Measurements from ENCODE around the gene ALPG. TPM values are rescaled to one million over a fixed set of nuclear protein-coding genes. Genes with fewer than 3 reads are reported as not detected.

Gene ALPG
- total and polyA plus RNA-seq, 10 of the 15 experiments (the other 5 are each of a cell fraction or from before 2014, with no cell fraction given) = not detected

GRCh38 chr2:232415736-232416520 is 9.3 kb downstream of the ALPG start:
- 43% methylated on average over 12 of the region's 12 CpGs for WGBS (ENCODE audit: insufficient coverage, insufficient replicate concordance, low lambda C conversion rate, missing lambda C conversion rate)
- H3K27ac ChIP-seq (ENCODE audit: control insufficient read depth, insufficient read depth) = no peak overlapping the region
- ChIA-PET RAD21 (ENCODE audit: unreplicated experiment) (no interaction called here), SMC1A (ENCODE audit: uncharacterized antibody, unreplicated experiment) (no interaction called here), CTCF (interaction anchor here (0.7 kb wide), 1 partner anchor 17 kb away, joined by 3 read pairs; no protein-coding TSS in a partner anchor), POLR2A (no interaction called here)
- DNase-seq (ENCODE audit: low read depth, low spot score) = no peak
- no peaks in the 10 kb centered on the region for H4K20me1 ChIP-seq (ENCODE audit: control insufficient read depth, insufficient read depth)
- no TSS peak for BruUV-seq (replicated peaks)
- no peak overlapping the region for H3K4me2 ChIP-seq (ENCODE audit: control insufficient read depth, insufficient read depth)
- TF ChIP-seq MYB (IDR thresholded peaks at IDR 0.05; ENCODE audit: borderline replicate concordance, low read depth, low read length) (no peak), ZSCAN29 (IDR thresholded peaks at IDR 0.05) (no peak), MTA3 (IDR thresholded peaks at IDR 0.05; ENCODE audit: borderline replicate concordance, low read length) (no peak), CUX1 (IDR thresholded peaks at IDR 0.05; ENCODE audit: insufficient replicate concordance, low read depth, low read length) (no peak), MXI1 (IDR thresholded peaks at IDR 0.05; ENCODE audit: low read depth, low read length) (no peak), IRF4 (IDR thresholded peaks at IDR 0.05; ENCODE audit: low read depth, low read length) (no peak), PAX8 (IDR thresholded peaks at IDR 0.05) (no peak), SMAD1 (IDR thresholded peaks at IDR 0.05; ENCODE audit: low read depth, partially characterized antibody) (no peak), CTCF (IDR thresholded peaks at IDR 0.05 in 2 of 3, conservative IDR thresholded peaks at IDR 0.05 in 1 of 3; ENCODE audit: control insufficient read depth in 2 of 3, extremely low read depth in 1 of 3, insufficient read depth in 1 of 3, low read depth in 3 of 3, low read length in 3 of 3) (no peak), POLR2AphosphoS2 (IDR thresholded peaks at IDR 0.05; ENCODE audit: low read depth, low read length) (no peak)
- TF ChIP-seq, protein P1, sequence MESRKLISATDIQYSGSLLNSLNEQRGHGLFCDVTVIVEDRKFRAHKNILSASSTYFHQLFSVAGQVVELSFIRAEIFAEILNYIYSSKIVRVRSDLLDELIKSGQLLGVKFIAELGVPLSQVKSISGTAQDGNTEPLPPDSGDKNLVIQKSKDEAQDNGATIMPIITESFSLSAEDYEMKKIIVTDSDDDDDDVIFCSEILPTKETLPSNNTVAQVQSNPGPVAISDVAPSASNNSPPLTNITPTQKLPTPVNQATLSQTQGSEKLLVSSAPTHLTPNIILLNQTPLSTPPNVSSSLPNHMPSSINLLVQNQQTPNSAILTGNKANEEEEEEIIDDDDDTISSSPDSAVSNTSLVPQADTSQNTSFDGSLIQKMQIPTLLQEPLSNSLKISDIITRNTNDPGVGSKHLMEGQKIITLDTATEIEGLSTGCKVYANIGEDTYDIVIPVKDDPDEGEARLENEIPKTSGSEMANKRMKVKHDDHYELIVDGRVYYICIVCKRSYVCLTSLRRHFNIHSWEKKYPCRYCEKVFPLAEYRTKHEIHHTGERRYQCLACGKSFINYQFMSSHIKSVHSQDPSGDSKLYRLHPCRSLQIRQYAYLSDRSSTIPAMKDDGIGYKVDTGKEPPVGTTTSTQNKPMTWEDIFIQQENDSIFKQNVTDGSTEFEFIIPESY (IDR thresholded peaks at IDR 0.05) = no peak
- no peaks in the 10 kb centered on the region for H3K36me3 ChIP-seq (ENCODE audit: control insufficient read depth in 2 of 2, insufficient read depth in 2 of 2, low read length in 1 of 2)
- H3K4me3 ChIP-seq = no peak overlapping the region
- ATAC-seq = no peak
- H3K79me2 ChIP-seq (ENCODE audit: control insufficient read depth, insufficient read depth, low read length) = no peaks in the 10 kb centered on the region
- no peak overlapping the region for H3K9ac ChIP-seq (ENCODE audit: control insufficient read depth, insufficient read depth, low read length)
- H3K27me3 ChIP-seq (replicated peaks in 1 of 2; ENCODE audit: control insufficient read depth in 2 of 2, insufficient read depth in 2 of 2, low read length in 1 of 2) = peaks cover 8 to 11% of the 10 kb centered on the region in 2 experiments; a peak in 3 of 4 replicates
- no peaks in the 10 kb centered on the region; the same call in 2 of the 3 replicates for H3K9me3 ChIP-seq (replicated peaks; ENCODE audit: control insufficient read depth, insufficient read depth, low read length)
- FAIRE-seq = no peak
- H2AFZ ChIP-seq (ENCODE audit: control insufficient read depth, low read depth, low read length) = no peak overlapping the region
- intact Hi-C loops (cut with micrococcal nuclease; ENCODE audit: unreplicated experiment) (no loop called here), in situ Hi-C loops (cut with MboI) (no loop called here)
- H3K4me1 ChIP-seq (ENCODE audit: control insufficient read depth, insufficient read depth, low read length) = peaks cover 8% of the 10 kb centered on the region

Measured in GM12878 (cell line).